Kidney (tissue), 22 donors: Measurements from ENCODE around the gene ZNF668. TPM values are rescaled to one million over a fixed set of nuclear protein-coding genes. Genes with fewer than 3 reads are reported as not detected.
A peak's percentile ranks its signal among the peaks of the same experiment; 100 is the strongest.

Source experiments
- DNase-seq, 5 donors: peaks; one replicate each; pipeline ENCODE4 v3.0.0-alpha.2; 2013 to 2020
- FAIRE-seq: peaks from 2 replicates; lab custom pipeline; 2012; peaks lifted over from hg19 to GRCh38; lab: Jason Lieb, UNC
- H3K27ac ChIP-seq, 2 donors: one replicate each; pipeline ENCODE4 v1.7.0; 2013; ENCODE audit warnings: low read depth in 2 of 2, low read length in 2 of 2, inconsistent platforms in 1 of 2
- H3K27me3 ChIP-seq: one replicate; pipeline ENCODE4 v1.7.1; 2013; ENCODE audit warnings: low read length, inconsistent platforms; ENCODE audit not compliant: control insufficient read depth, insufficient read depth
- H3K36me3 ChIP-seq, 3 donors: one replicate each; pipeline versions ENCODE4 v1.7.0 to v1.7.1; 2013; ENCODE audit warnings: low read length in 3 of 3, control low read depth in 1 of 3, inconsistent platforms in 1 of 3; ENCODE audit not compliant: insufficient read depth in 3 of 3, control insufficient read depth in 2 of 3
- H3K4me1 ChIP-seq, 3 donors: one replicate each; pipeline versions ENCODE4 v1.7.0 to v1.7.1; 2013; ENCODE audit warnings: low read length in 3 of 3, inconsistent platforms in 1 of 3, low read depth in 1 of 3; ENCODE audit not compliant: control insufficient read depth in 2 of 3, insufficient read depth in 2 of 3
- H3K4me3 ChIP-seq, 3 donors: one replicate each; pipeline versions ENCODE4 v1.7.0 to v1.8.1; 2013; ENCODE audit warnings: low read length in 3 of 3, control low read depth in 1 of 3, inconsistent platforms in 1 of 3
- H3K9ac ChIP-seq, 3 donors: one replicate each; pipeline versions ENCODE4 v1.7.0 to v1.7.1; 2013; ENCODE audit warnings: low read length in 3 of 3, control low read depth in 1 of 3, inconsistent platforms in 1 of 3
- H3K9me3 ChIP-seq, 3 donors: one replicate each; pipeline versions ENCODE4 v1.7.0 to v1.7.1; 2013; ENCODE audit warnings: low read length in 3 of 3, control low read depth in 1 of 3, inconsistent platforms in 1 of 3; ENCODE audit not compliant: control insufficient read depth in 2 of 3, insufficient read depth in 1 of 3
- CTCF ChIP-seq: IDR thresholded peaks from 3 replicates; pipeline ENCODE4 v1.5.1; 2012; ENCODE audit warnings: mild to moderate bottlenecking, moderate library complexity, borderline replicate concordance; ENCODE audit not compliant: insufficient read depth; ENCODE audit errors: extremely low read depth
- intact Hi-C: fragments of 100-400 bp; cut with DNase I; formaldehyde crosslinking; loops from one replicate; pipeline ENCODE4 v1.11.1; 2022
- long read RNA-seq, 10 donors: library from polyadenylated mRNA in 1 of 10; unstranded in 1 of 10; transcript quantifications; one replicate each; pipeline ENCODE4 v2.0.0 and lab custom pipeline, GENCODE V29; 2021 to 2026
- polyA plus RNA-seq: library from polyadenylated mRNA; stranded (reverse); fragments of 350-450 nt; fragmentation: Illumina TruSeq; extraction: RNeasy Lipid Tissue Mini Kit (QIAGEN cat#74804); gene quantifications from one replicate; pipeline ENCODE4 v1.2.3, GENCODE V29; 2014; ENCODE audit warnings: low read depth, low replicate concordance; ENCODE audit not compliant: insufficient read depth
- total RNA-seq: library from RNA; stranded (reverse); fragmentation: NEBNext Ultra II Directional; extraction: Animal tissue kit (Norgen Biotek cat#: 25700); gene quantifications from one replicate; pipeline ENCODE4 v1.2.1, GENCODE V29; 2021
- donor health status: control.
- donor health status: control.
- donor health status: control.
- donor health status: control.
- donor health status: control.
- donor health status: DM: yes; HTN: yes; CAD: no.
- donor health status: Normal renal cell carcinoma (clear cell type).

The ZNF668 gene
- 6.4 TPM for total RNA-seq
- polyA plus RNA-seq: 5.4 TPM
- long read RNA-seq, donor 1, partial matches to known transcripts: 5 of 9 reads
- long read RNA-seq, donor 1, other reads (novel, unspliced or antisense): 0 of 9 reads
- long read RNA-seq, donor 2, partial matches to known transcripts: 0 of 2 reads
- long read RNA-seq, donor 2, other reads (novel, unspliced or antisense): 0 of 2 reads
- long read RNA-seq, donor 3, partial matches to known transcripts: 6 of 8 reads
- long read RNA-seq, donor 3, other reads (novel, unspliced or antisense): 0 of 8 reads
- long read RNA-seq, donor 4, partial matches to known transcripts: 6 of 6 reads
- long read RNA-seq, donor 4, other reads (novel, unspliced or antisense): 0 of 6 reads
- long read RNA-seq, donor 5: 0 reads
- long read RNA-seq, donor 6: 0 reads
- long read RNA-seq, donor 7, transcript ZNF668-201 (3 exons, 2,762 nt): major isoform, 8 of 16 reads
- long read RNA-seq, donor 7, partial matches to known transcripts: 7 of 16 reads
- long read RNA-seq, donor 7, other reads (novel, unspliced or antisense): 0 of 16 reads
- long read RNA-seq, donor 8, partial matches to known transcripts: 0 of 3 reads
- long read RNA-seq, donor 8, other reads (novel, unspliced or antisense): 0 of 3 reads
- long read RNA-seq, donor 9, partial matches to known transcripts: 0 of 1 reads
- long read RNA-seq, donor 9, other reads (novel, unspliced or antisense): 0 of 1 reads
- long read RNA-seq, donor 10, partial matches to known transcripts: 0 of 9 reads
- long read RNA-seq, donor 10, other reads (novel, unspliced or antisense): 7 of 9 reads

GRCh38 chr16:31073970-31074813 lies at the start of gene ZNF668, which contains the start of gene ZNF646:
Gene ZNF668, minus strand, starts transcription at chr16:31074240. Its CDS starts 9,781 bp downstream, at chr16:31064459.
Gene ZNF646, plus strand, starts transcription at chr16:31074422. Its CDS starts 1,903 bp downstream, at chr16:31076325.
- Histone ChIP-seq H3K27me3 (no peaks in the 10 kb centered on the region), H3K4me1 (peaks cover 0 to 20% (median 4%) of the 10 kb centered on the region in 3 donors), H3K36me3 (peaks cover 0 to 20% (median 15%) of the 10 kb centered on the region in 3 donors), H3K4me3 (peak within 1 kb of the TSS; percentile 90 to 99 (median 96)), H3K9me3 (no peaks in the 10 kb centered on the region), H3K27ac (peak within 1 kb of the TSS; percentile 80 to 86), H3K9ac (peak within 1 kb of the TSS; percentile 78 to 98 (median 86))
- FAIRE-seq (peak; percentile 47), DNase-seq (peak; percentile 98 to 100 (median 99))
- intact Hi-C loops: no loop called here
- no peak for TF ChIP-seq CTCF

GRCh38 chr16:31120129-31120528 lies 46.1 kb upstream of the ZNF668 start:
- H3K27ac ChIP-seq: no peak overlapping the region
- FAIRE-seq (no peak), DNase-seq (no peak)

More at GRCh38 chr16:31120129-31120528, 46.1 kb upstream of the ZNF668 start:
- Histone ChIP-seq H3K9ac (no peak overlapping the region), H3K9me3 (no peaks in the 10 kb centered on the region), H3K36me3 (peaks cover 5 to 19% (median 14%) of the 10 kb centered on the region in 3 donors), H3K4me1 (peaks cover 4 to 11% (median 9%) of the 10 kb centered on the region in 3 donors), H3K27me3 (no peaks in the 10 kb centered on the region), H3K4me3 (no peak overlapping the region)
- TF ChIP-seq CTCF: no peak
- intact Hi-C loops: no loop called here
